Activated CD4-positive, alpha-beta T cell treated with anti-CD3 and anti-CD28 coated beads, Interleukin-2, amount 50 U/mL, for 24 hours (primary cell): ENCODE measurements around the gene GRAMD2B.
A peak's percentile ranks its signal among the peaks of the same experiment; 100 is the strongest.
"Not testable (repeated sequence)": the region's sequence is repeated elsewhere in the genome, so short reads cannot be mapped to it uniquely, and the experiment has no call there.

ENCODE experiments used
- DNase-seq, 2 donors: peaks; one replicate each; pipeline ENCODE4 v3.0.0-alpha.2; 2020; ENCODE audit warnings: low read depth in 1 of 2, low spot score in 1 of 2

GRAMD2B gene

DNA sequence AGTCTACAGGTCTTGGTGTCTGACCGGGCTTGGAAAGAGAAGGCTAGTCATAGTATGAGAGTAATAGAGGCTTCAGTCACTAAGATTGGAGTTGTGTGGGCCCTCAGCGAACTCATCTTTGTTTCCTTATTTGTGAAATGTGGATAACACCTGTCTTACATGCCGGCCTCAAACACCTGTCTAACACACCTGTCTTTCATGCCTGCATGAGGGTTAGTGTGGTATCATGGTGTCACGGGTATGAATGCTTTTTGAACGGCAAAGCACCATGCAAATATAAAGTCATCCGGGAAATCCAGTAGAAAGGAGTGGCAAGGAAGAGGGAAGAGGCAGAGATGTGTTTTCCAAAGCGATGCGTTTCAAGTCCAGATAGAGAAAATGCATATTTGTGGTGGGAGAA is 25.5 kb downstream of the GRAMD2B start:
- DNase-seq, result no peak

DNA sequence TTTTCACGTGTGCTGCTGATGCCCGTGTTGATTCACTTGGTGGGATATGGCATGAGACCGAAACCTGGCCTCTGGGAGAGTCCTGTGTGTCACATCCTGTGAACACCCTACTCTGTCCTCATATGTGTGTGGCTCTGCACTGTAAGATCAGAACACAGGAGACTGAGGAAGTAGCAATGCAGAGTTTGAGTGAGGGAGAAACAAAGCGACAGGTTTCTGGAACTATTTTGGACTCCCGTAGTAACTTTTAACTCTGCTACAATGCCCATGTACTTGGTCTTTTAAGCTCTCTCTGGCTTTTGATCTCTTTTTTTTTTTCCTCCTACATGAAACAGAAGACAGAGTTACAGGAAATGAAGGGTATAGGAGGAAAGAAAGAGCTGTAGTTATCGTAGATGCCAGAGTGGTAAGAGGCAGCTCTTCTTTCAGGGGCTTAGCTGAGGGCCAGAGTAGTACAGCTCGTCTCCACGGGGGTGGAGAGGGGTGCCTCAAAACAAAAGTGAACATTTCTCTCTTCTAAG is 26.6 kb downstream of the GRAMD2B start:
- DNase-seq, result peak in 1 of 2 donors; percentile 67

DNA sequence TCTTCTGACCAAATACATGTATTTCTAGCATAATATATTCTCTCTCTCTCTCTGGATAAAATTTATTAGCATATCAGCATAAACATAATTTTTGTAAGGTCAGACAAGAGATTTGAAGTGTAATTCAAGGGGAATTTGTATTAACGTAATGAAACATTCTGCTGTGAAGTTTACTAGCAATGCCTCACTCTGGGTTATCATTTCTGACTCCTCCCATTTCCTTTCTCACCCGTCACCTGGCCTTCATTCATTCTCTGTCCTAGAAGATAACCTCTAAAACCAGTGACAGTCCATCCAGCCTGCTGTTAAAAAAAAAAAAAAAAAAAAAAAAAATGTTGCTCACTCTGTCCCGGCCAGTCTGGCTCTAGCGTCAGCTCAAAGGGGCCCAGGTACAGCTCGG is 27.1 kb downstream of the GRAMD2B start:
- no peak for DNase-seq

DNA sequence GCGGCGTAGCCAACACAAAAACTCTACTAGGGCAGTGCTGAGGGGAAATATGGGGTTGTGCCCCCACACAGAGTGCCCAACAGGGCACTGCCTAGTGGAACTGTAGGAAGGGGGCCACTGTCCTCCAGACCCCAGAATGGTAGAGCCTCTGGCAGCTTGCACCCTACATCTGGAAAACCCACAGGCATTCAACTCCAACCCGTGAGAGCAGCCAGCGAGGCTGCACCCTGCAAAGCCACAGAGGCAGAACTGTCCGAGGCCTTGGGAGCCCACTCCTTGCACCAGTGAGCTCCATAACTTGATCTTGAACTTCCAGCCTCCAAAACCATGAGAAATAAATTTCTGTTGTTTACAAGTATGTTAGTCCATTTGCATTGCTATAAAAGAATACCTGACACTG is 27.7 kb downstream of the GRAMD2B start:
- no peak for DNase-seq

DNA sequence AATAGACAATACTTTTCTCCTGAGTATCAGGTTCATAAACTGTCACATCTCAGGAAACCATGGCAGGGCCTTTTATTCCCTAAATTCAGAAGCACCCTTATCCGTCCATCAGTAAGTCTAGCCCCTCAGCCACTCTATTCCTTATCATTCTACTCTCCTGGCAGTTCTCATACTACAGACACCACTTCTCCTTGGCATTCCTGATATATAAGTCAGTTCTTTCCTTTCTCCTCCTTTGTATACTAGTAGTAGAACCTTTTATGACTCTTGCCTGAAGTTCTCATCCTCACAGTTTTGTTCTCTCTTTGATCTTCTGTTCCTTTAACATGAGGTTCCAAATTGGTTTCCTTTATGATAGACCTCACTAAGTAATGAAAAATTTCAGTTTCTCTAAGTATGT is 29.3 kb downstream of the GRAMD2B start:
- no peak for DNase-seq

DNA sequence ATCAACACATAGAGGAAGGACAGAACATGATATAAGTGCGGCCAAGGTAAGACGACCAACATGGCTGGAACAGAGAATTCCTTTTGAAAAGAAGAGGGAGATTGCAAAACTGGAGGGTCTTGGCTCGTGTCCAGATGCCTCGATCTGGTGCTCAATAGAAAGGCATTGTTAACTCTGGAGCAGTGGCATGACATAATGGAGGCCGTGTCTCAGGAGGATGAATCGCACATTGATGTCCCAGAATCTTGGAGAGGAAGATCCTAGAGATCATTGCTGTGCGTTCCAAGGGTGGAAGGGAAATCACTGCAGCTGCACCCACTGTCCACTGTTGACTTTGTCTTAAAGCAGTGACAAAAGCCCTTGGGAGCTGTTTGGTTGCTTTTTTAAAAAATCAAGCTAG is 30.9 kb downstream of the GRAMD2B start:
- no peak for DNase-seq

DNA sequence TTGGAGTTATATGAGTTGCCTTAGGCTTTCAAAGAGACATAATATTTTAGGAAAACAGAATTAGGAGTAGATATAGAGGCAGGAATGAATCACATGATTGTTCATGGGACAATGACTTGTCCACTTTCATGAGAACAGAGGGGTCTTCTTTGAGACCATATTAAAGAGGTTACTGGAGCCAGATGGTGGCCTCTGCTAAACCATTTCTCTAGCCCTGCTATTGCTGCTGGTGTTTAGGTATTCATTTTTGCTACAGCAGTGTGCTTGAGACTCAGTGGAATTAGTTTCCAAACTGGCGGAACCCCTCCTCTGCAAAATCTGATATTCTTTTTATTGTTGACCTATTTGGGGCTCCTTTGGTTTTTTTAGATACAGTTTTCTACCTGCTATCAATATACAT is 31.3 kb downstream of the GRAMD2B start:
- no peak for DNase-seq

DNA sequence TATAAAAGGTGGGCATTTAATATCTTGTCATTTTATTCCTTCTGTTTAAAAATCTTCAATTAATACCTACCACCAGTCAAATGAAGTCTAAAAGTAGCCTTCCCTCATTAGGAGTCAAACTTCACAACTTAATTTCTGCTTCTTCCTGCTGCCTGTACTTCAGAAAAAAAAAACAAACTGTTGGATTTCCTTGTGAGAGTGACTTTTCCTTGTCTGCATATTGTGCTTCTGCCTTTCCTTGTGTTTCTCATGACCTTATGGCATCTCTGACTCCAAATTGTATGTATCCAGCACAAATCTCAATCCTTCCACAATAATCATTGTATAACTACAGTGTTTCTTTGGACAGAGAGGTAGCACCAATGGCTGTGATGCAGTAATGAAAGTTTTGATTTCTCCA is 32.1 kb downstream of the GRAMD2B start:
- no peak for DNase-seq

DNA sequence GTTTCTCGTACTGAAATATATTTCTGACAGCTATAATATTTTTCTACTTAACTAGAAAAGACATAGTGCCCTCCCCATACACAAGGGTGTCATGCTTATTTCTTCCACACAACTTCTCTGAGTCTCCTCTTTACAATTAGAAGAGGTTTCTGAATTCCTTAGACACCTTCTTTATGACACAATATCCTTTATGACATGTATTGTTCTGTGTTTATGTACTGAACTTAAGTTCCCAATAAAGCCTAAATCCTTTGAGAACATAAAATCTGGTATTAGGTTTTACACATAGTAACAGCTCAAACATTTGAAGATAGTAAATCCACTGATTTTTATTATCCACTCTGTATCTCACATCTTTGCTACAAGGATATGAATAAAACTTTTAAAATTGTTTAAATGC is 32.5 kb downstream of the GRAMD2B start:
- no peak for DNase-seq

DNA sequence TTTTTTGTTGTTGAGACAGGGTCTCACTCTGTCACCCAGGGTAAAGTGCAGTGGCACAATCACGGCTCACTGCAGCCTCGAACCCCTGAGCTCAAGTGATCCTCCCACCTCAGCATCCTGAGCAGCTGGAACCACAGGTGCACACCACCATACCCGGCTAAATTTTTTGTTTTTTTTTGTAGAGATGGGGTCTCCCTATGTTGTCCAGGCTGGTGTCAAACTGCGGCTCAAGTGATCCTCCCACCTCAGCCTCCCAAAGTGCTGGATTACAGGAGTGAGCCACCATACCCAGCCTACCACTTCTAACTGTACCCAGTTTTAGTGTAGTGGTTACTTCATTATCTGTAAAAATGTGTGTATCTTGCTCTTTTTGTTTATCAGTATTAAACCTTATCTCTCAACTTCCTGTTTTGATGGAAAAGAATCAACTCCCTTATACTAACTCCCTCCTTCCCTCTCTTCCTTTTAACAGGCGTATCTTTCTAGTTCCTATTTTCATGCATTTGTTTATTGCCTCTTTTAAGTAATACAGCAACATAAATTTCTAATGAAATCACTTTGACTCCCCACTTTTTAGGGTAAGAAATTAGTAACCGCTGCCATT is 33.1 kb downstream of the GRAMD2B start:
- DNase-seq, result no peak

DNA sequence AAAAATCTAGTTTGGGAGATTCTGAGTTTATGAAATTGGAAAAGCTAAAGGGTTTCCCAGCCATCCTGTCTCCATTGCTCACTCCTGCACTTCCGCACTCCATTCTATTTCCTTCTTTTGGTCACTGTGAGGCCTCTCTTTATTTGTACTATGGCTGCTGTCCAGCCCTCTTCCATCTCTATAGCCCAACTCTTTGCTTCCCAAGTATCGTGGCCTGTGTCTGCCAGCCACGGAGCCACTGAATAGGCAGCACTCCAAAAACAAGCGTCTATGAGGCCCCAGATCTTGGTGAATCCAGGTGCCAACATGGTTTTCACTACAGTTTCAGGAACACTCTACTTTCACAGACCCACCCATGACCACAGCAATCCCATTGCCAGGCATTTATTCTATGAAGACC is 37.2 kb downstream of the GRAMD2B start:
- no peak for DNase-seq

DNA sequence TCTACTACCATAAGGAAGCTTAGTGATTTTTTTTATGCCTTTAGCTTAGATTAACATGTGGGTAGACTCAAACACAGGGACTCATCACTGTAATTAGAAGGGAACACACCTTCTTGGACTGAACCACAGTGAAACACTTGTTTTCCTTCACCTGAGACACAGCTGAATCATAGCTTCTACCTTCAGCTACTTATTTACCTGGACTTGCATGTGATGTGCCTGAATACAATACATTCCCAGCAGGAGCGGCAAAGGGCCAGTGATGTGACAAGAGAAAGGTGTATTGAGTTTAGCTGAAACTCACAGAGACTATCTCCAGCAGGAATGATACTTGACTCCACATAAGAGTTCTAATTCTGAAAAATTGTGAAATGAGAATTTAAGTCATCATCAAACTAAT is 37.8 kb downstream of the GRAMD2B start:
- DNase-seq, result no peak

DNA sequence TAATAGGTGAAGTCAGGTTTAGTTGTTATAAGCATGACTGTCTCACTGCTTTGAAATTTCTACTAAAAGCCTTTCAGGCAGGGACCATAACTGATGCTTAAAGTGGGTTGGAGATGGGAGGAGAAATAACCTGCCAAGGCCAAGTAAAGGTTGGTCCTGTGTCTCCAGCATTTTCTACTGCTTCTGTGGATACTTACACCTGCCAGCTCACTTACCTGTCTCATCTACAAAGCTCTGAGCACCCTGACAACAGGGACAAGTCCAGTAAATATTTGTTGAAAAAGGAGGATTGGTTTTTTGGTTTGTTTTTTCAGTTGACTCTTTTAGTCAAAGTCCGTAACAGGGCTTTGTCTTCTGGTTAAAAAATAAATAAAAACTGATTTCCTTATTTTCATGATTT is 38.6 kb downstream of the GRAMD2B start:
- no peak for DNase-seq

DNA sequence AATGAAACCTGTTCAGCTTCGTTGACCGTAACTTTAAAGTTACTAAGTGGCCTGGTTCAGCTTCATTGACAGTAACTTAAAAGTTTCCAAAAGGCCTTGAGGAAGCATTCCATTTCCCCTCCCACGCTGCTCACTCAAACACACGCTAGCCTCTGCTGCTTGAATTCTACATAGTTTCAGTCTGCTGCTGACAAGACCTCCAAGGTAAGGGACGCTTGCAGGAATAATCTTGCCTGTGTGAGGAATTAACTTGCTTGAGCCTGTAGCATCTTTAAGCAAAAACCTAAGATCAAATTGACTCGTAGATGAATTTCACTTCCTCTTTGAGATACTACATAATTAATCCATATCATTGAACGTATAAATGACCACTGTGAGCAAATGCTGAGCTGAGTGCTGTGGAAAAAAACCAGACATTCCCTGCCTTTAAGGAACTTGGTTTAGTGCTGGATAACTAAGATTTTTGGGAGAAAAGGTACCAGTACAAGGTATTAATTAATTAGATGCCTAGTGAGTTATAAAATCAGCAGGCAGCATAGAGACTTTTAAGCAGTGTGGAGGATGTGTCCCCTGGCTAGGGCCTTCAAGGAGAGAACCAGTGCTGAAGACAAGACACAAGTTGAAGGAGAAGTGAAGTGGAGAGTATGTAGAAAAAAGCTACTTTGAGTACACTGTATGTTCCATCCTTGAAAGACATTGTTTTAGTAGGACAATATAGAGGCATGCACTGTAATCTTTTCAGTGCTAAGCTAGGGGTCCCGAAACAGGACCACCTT is 39.2 kb downstream of the GRAMD2B start:
- no peak for DNase-seq

DNA sequence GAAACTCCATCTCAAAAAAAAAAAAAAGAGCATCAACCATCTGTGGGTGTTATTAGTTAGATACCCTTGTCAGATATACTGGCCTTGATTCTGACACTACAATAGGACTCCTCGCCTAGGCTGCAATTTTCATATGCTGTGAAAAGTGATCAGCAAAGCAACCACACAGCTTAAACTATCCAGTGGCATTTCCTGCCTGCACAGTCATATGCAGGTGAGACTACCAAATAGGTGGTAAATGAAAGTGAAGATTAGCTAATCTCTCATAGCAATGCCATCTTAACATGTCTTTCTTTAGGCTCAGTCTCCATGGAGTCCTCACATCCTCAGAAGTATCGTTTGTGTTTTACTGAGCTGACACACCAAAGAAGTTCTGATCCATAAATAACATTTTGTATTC is 40.8 kb downstream of the GRAMD2B start:
- no peak for DNase-seq

DNA sequence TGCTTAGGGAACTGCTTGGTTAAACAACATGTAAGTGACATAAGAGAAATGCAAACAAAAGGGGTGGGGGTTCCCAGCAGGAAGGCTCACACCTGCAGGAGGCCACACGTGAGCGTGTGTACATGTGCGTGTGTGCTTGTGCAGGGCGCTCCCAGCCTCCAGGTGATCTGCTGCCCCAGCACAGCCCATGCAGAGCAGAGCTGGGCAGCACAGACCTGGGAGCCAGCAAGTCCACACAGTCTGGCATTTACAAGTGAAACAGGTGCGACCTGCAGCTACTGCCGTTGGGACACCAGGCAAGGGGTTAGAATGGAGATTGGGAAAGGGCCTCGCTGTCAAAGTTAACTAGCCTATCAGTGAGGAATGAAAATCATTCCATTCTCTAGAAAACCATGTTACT is 41.8 kb downstream of the GRAMD2B start:
- DNase-seq, result no peak

DNA sequence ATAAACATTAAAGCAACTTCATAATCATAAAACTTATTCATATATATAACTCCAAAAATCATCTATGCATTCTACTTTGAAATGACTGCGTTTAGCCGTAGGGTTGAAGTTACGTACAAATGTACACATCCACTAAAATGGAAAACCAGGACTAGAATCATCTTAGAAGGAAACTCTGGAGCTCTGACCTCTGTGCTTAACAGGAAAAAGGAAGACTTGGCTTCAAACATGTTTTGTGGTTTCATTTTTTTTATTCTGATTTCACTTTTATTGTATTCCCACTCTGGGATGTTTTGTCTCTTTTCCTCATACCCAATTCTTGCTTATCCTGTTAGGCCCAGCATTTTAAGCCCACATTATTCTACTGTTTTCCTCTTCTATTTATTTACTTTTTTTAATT is 44.9 kb downstream of the GRAMD2B start:
- DNase-seq, result no peak

DNA sequence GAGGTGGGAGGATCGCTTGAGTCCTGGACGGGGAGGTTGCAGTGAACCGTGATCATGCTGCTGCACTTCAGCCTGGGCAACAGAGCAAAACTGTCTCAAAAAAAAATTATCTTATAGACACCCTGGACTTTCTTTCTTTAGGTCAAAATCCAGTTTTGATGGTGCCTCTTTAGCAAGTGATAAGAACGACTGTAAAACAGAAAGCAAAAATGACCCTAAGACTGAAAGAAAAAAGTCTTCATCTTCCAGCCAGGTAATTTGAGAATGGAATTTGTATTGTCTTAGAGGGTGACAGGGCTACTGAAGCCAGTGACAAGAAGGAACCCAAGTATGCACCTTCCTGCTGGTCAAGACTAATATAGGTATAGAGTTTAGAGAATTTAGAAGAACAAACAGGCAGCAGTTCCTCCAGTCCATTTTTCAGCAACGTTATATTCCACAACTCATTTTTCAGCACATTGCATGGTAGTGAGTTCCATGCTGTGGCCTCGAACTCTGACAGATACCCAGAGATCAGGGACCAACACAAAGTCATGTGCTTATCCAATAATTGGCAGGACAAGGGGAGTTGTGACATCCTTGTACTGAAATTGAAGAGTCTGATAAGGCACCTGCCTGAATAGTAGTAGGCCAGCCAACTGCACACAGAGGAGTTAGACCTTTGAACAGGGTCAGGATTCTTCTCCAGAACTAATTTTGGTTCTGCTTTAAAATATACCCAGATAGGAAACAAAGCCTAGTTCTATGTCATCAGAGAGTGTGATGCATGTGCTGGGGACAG is 46.5 kb downstream of the GRAMD2B start:
- DNase-seq, result no peak

DNA sequence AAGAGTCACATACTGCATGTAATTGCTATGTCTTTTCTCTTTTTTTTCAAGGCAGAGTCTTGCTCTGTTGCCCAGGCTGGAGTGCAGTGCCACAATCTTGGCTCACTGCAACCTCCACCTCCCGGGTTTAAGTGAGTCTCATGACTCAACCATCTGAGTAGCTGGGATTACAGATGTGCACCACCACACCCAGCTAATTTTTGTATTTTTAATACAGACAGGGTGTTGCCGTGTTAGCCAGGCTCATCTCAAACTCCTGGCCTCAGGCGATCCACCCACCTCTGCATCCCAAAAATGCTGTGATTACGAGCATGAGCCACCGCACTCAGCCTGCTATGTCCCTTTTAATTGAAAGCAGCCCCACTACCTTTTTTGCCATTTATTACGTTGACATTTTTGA is 47.3 kb downstream of the GRAMD2B start:
- not testable (repeated sequence) for DNase-seq

DNA sequence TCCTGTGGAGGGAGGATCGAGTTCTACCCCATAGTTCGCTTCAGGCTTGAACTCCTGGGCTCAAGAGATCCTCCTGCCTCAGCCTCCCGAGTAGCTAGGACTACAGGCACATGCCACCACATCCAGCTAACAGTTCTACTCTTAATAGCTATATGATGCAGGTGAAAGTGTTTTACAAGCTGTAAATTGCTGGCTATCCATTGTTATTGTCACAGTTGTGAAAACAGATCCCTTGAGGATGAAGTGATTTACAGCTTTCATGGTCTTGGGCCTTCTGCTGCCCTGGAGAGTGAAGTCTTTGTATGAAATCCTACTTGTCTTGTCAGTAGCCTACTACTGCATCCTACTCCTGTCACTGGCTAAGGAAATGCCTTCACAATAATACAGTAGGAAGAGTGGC is 48.0 kb downstream of the GRAMD2B start:
- no peak for DNase-seq

DNA sequence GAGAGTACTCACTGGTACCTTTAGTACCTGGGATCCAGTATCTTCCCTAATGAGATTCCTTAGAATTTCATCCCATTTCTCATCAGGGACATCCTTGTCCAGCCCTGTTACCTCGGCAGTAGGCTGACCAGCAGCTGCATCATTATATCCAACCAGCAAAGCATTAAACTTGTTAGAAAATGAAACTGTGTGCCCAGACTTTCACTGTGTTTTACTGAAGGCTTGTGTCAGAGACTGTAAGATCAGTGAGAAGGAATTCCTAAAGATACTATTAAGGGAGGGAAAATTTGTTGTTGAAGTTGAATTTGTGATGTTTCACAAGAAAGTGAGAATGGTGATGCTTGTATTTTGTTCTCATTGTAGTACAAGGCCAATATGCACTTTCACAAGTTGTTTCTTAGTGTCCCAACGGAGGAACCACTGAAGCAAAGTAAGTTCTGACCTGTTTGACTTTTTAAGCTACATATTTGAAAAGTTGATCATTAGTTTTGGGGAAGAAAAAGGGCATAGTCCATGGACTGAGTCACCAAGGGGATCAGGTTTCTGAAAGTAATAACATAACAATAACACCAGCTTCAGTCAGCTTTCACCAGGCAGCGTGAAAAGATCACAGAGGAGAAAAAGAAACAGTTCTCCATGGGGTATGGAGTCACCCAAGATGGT is 48.8 kb downstream of the GRAMD2B start:
- no peak for DNase-seq

DNA sequence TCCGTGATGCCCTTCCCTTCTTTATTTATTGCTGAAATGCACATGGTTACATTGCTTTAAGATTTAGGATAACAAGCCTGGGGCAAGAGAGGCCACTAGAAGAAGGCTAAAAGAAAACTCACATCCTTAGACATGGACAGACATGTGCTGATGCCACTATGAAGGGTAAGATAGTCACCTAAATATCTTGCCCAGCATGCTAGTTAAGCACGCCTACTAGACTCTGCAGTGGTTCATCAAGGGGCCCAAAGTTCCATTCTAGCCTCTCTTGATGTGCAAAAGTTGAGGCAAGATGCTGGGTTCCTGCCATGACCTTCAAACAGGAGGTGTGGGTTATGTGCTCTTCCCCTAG is 49.3 kb downstream of the GRAMD2B start:
- no peak for DNase-seq
